Neural crest cell (in vitro differentiated cells): ENCODE results near the gene ZNF813. TPM values are rescaled to one million over a fixed set of nuclear protein-coding genes. Genes with fewer than 3 reads are reported as not detected.
"Not testable (repeated sequence)": the region's sequence is repeated elsewhere in the genome, so short reads cannot be mapped to it uniquely, and the experiment has no call there.

Experiments
- DNase-seq: peaks from one replicate; pipeline ENCODE4 v3.0.0; 2021; ENCODE audit warnings: low read depth, mixed read lengths, low spot score
- H3K27ac Mint-ChIP-seq: one replicate; pipeline ENCODE4 v1.8.0; 2021; ENCODE audit warnings: mild to moderate bottlenecking, mixed read lengths; ENCODE audit not compliant: unreplicated experiment
- H3K27me3 Mint-ChIP-seq: 2 replicates; pipeline ENCODE4 v1.8.0; 2021; ENCODE audit warnings: low read depth, mild to moderate bottlenecking, mixed read lengths
- H3K36me3 Mint-ChIP-seq: 2 replicates; pipeline ENCODE4 v1.8.0; 2021; ENCODE audit warnings: low read depth, mild to moderate bottlenecking, mixed read lengths
- H3K4me1 Mint-ChIP-seq: 2 replicates; pipeline ENCODE4 v1.8.0; 2021; ENCODE audit warnings: mixed read lengths
- H3K4me3 Mint-ChIP-seq: one replicate; pipeline ENCODE4 v1.8.0; 2021; ENCODE audit warnings: mild to moderate bottlenecking, mixed read lengths
- H3K9me3 Mint-ChIP-seq: 2 replicates; pipeline ENCODE4 v1.8.0; 2021; ENCODE audit warnings: mixed read lengths
- CTCF ChIP-seq: fragments of 200-600 bp; sonication (generic); conservative IDR thresholded peaks from 2 replicates; pipeline ENCODE4 v1.5.0; 2021; ENCODE audit warnings: antibody characterized with exemption, mild to moderate bottlenecking
- long read RNA-seq: library from polyadenylated mRNA; unstranded; transcript quantifications from one replicate; pipeline ENCODE4 v2.0.0, GENCODE V29; 2020
- total RNA-seq: library from RNA; stranded (reverse); gene quantifications from 2 replicates; pipeline ENCODE4 v1.2.1, GENCODE V29; 2021

ZNF813 gene
- total RNA-seq = 8.2 and 8.6 TPM in 2 replicates
- long read RNA-seq, partial matches to known transcripts = 1 of 5 reads
- long read RNA-seq, other reads (novel, unspliced or antisense) = 4 of 5 reads

- no peak for TF ChIP-seq CTCF
- Mint-ChIP-seq H3K36me3 (peaks cover 14% of the 10 kb centered on the region), H3K4me1 (peaks cover 30% of the 10 kb centered on the region), H3K27ac (peak within 1 kb of the TSS; percentile 99), H3K4me3 (peak within 1 kb of the TSS; percentile 98), H3K9me3 (peaks cover 8% of the 10 kb centered on the region), H3K27me3 (peaks cover 15% of the 10 kb centered on the region)
- peak; percentile 91 for DNase-seq
These were observed at the start of gene ZNF813 for GRCh38 chr19:53467485-53468262. TSS of gene ZNF813 (plus strand) at chr19:53467733. CDS start at chr19:53483823, 16,090 bp downstream.

GRCh38 chr19:53420520-53421315 is 46.8 kb upstream of the ZNF813 start:
- H3K9me3 Mint-ChIP-seq, H3K27ac Mint-ChIP-seq, H3K4me1 Mint-ChIP-seq, H3K4me3 Mint-ChIP-seq, H3K27me3 Mint-ChIP-seq, DNase-seq: not testable (repeated sequence)
- H3K36me3 Mint-ChIP-seq = peaks cover 17% of the 10 kb centered on the region

GRCh38 chr19:53422551-53422950 is 45.0 kb upstream of the ZNF813 start:
- Mint-ChIP-seq H3K9me3 (peaks cover 4% of the 10 kb centered on the region), H3K4me1 (peaks cover 4% of the 10 kb centered on the region), H3K4me3 (no peak overlapping the region), H3K27ac (no peak overlapping the region), H3K27me3 (no peaks in the 10 kb centered on the region), H3K36me3 (peaks cover 8% of the 10 kb centered on the region)
- no peak for DNase-seq
- TF ChIP-seq CTCF = no peak

GRCh38 chr19:53423074-53423473 is 44.5 kb upstream of the ZNF813 start:
- H3K27ac Mint-ChIP-seq, H3K4me3 Mint-ChIP-seq, H3K36me3 Mint-ChIP-seq, H3K9me3 Mint-ChIP-seq, H3K27me3 Mint-ChIP-seq, DNase-seq, H3K4me1 Mint-ChIP-seq: not testable (repeated sequence)

GRCh38 chr19:53423680-53424079 is 43.9 kb upstream of the ZNF813 start:
- not testable (repeated sequence) for H3K4me3 Mint-ChIP-seq

More at GRCh38 chr19:53423680-53424079, 43.9 kb upstream of the ZNF813 start:
- H3K36me3 Mint-ChIP-seq, H3K27me3 Mint-ChIP-seq, H3K9me3 Mint-ChIP-seq, H3K27ac Mint-ChIP-seq, H3K4me1 Mint-ChIP-seq: not testable (repeated sequence)
- peak; percentile 48 for TF ChIP-seq CTCF
- DNase-seq = peak; percentile 1
